GM18519 (cell line): ENCODE measurements around the gene ODAD3.
"Not testable (repeated sequence)": the region's sequence is repeated elsewhere in the genome, so short reads cannot be mapped to it uniquely, and the experiment has no call there.

Source experiments
- ATAC-seq: cut with Tn5 transposase; IDR thresholded peaks from one replicate; pipeline ENCODE4 v1.9.1; 2021; ENCODE audit warnings: mild to moderate bottlenecking, moderate library complexity; ENCODE audit not compliant: unreplicated experiment, low FRiP score

Gene ODAD3

GRCh38 chr19:11445141-11445540, 10.2 kb upstream of the ODAD3 start:
- no peak for ATAC-seq

- no peak for ATAC-seq
These were observed 9.1 kb upstream of the ODAD3 start for GRCh38 chr19:11444059-11444458.

GRCh38 chr19:11437955-11438354, 3.0 kb upstream of the ODAD3 start:
- no peak for ATAC-seq

- no peak for ATAC-seq
These were observed 952 bp upstream of the ODAD3 start for GRCh38 chr19:11435833-11436313.

DNA sequence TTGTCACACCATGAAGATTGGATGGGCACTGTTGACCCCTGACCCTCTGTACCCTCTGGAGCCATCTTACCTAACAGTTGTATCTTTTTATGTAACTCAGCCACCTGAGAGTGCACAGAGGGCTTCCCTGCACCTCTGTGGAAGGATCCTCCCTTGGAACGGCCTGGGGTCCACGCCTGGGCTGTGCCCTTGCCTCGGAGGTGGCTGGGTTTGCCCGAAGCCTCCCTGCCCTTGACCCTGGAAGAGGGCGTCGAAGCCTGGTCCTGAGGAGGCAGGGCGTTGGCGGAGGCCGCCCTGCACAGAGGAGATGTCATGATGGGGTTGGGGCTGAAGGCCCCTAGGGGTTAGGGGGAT, 241 bp downstream of the ODAD3 start:
- no peak for ATAC-seq

- ATAC-seq, result not testable (repeated sequence)
These were observed 1.4 kb downstream of the ODAD3 start for GRCh38 chr19:11433526-11433925.

DNA sequence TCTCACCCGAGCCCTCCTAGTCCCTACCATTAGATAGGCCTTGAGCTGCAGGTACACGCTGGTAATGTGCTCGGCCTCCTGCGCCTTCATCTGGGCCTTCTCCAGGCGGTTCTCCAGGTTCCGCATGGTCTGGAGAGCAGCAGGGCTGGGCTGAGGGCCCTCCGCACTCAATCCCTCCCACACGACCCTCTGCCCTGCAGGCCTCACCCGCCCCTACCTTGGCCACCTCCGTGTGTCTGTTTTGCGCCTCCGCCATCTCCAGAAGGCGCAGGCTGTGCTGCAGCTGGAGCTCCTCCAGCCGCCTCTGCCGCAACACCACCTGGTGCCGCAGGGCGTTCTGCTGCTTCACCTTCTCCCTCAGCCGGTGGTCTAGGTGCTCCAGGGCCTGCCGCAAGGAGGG, 8.3 kb downstream of the ODAD3 start:
- ATAC-seq, result no peak

DNA sequence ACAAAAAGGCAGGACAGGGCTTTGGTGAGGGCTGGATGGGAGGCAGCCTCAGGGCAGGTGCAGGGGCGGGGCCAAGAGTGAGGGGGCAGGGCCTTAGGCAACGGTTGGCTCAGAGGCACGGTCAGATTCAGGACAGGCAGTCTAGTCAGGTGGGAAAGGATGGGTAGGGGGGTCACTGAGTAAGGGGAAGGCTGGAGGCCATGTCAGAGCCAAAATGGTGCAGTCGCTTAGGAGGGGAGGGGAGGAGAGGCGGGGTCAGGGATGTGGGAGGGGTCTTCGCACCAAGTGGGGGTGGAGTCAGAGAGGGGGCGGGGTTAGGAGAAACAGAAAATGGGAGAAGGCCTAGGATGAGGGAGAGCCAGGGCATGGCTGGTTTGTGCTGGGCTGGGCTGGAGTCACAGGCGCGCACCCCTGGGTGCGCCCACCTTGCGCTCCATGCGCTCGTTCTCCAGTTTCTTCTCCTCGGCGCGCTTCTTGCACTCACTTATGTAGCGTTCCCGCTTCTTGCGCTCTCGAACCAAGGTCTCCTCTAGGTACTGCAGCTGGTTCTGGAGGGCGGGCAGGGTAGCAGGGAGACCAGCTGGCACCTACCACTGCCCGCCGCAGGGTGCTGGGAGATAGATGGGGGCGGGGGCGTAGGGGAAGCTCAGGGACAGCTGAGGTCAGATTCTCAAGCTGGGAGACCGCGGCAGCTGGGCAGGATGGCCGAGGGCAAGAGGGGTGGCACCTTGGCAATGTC, 9.0 kb downstream of the ODAD3 start:
- no peak for ATAC-seq

GRCh38 chr19:11423791-11424181, 11.1 kb downstream of the ODAD3 start:
- ATAC-seq, result no peak

DNA sequence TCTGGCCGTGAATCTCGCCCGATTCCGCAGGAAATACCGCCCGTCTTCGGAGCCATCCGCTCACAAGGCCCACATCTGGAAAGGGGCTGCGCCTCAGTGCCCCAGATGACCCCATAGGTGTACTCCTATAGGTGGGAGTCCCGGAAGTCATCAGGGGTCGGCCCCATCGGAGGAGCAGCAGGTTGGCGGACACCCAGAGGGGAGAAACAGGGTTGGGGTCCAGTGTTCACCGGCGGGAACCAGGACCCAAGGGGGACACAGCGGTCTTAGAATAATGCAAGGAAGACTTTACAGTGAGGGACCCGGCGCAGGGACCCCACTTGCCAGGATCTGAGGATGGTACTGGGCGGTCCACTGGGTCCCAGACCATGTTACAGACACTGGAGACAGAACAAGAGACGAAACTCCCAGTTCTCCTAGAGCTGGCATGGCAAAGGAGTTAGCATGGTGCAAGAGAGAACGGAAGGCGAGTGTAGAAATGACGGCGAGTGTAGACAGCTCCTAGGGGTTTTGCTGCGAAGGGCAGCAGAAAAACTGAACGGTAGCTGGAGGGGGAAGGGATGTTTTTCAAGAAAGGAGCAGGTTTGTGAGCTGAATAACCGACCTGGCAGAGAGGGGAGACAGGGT, 11.6 kb downstream of the ODAD3 start:
- ATAC-seq, result no peak

DNA sequence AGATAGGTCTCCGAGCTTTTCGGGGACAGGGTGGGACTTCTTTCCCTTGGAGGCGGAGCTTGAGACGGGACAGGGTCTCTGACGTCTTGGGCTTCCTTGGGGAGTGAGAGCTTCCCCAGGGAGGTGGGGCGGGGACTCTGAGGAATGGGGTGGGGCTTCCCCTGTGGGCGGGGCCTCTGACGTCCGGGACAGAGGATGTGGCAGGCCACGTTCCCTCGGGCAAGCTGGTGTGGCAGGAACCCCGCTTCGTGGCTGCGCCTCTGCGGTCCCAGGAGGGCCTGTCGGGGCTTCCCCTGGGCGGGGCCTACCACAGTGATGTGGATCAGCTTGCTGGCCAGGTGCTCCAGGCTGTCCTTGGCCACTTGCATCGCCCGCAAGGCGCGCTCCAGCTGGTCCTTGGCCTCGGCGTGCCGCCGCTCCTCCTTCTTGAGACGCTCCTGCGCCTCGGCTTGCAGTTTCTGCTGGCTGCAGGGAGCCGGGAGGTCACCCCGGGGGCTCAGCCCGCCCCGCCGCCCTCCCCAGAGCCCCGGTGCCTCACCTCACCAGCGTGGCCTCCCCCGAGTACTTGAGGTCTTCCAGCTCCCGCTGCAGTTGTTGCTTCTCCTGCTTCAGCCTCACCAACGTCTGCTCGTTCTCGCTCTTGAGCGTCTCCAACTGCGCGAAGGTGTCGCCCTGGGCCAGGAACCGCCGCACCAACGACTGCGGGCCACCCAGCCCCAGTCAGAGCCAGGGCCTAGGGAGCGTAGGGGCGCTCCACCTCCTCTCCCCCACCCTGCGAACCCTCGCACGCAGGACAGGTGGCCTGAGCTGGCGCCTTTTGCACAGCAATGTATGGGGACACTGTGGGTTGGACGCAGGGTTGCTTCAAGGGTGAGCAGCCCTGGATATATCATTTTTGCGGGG, 12.5 kb downstream of the ODAD3 start:
- no peak for ATAC-seq

DNA sequence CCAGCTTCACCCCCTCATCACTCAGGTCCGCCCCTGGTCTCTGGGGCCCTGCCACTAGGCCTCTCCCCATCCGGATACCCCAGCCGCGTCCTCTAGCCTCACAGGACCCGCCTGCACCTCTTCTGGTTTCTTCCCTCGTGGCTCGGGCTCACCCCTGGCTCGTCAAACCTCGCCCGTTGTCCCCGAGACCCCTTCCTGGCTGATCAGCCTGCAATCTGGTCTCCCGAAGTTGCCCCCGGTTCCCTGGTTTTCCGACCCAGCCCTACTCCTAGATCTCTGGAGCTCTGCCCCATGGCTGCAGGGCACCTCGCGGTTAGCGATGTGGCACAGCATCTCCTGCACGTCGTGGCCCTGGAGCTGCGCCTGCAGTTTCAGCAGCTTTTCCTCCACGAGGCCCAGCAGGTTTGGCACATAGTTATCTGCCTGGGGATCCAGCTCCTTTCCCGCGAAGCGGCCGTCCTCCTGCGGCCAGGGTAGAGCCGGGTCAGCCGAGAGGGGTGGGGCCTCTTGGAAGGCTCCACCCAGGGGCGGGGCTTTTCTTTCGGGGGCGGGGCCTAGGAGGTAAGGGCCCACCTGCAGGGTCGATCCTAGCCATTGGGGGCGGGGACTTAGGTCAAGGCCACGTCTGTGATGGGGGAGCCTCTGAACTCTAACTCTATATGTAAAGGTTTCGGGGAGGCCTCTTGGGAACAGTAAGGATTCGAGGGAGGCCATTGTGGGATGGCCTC, 13.4 kb downstream of the ODAD3 start:
- ATAC-seq, result no peak

GRCh38 chr19:11420429-11421370, 14.2 kb downstream of the ODAD3 start:
- ATAC-seq, result no peak

GRCh38 chr19:11418549-11419506, 16.1 kb downstream of the ODAD3 start, which contains the start of gene RGL3:
Gene RGL3, minus strand, starts transcription at chr19:11419314. Its CDS starts 36 bp downstream, at chr19:11419278.
- no peak for ATAC-seq

- no peak for ATAC-seq
These were observed 16.8 kb downstream of the ODAD3 start for GRCh38 chr19:11418094-11418548.

DNA sequence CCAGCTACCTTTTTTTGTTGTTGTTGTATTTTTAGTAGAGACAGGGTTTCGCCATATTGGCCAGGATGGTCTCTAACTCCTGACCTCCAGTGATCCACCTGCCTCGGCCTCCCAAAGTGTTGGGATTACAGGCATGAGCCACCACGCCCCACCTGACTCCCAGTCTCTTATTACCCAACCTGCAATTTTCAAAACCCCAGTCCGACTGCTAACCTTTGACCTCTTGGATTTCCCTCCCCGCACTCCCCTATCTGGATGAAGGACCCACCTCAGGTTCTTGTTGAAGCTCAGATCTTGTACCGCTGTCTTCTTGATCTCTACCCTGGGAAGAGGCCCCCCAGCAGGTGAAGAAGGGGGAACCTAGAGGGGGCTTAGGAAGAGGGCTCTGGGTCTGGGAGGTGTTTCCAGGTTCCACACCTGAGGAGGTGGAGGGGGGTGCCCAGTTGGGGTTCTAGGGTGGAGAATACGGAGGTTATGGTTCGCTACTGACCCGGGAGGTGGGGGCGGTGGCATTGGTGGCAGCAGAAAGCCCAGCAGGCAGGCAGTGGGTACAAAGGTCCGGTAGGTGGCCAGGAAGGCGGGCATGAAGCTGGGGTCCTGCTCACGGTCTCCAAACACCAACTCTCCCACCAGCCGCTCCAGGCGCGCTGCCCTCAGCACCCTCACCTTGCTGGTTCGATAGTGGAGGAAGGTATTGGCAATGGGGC, 18.4 kb downstream of the ODAD3 start:
- no peak for ATAC-seq

GRCh38 chr19:11414544-11414943, 20.4 kb downstream of the ODAD3 start:
- ATAC-seq, result no peak

DNA sequence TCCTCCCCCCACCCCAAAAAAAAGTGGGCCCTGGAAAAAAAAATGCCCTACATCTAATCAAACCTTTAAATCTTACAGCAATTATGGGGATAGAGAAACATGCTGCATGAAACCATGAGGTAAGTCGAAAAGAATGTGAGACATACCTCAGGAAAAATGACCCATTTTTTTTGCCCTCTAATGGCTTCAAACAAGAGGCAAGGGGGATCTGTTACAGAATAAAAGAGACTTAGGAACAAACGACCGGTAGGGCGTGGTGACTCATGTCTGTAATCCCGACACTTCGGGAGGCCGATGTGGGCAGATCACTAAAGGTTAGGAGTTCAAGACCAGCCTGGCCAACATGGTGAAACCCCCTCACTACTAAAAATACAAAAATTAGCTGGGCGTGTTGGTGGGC, 24.2 kb downstream of the ODAD3 start:
- no peak for ATAC-seq
